ENCODE results near the gene SMG7.
A peak's percentile ranks its signal among the peaks of the same experiment; 100 is the strongest.
"Not testable (repeated sequence)": the region's sequence is repeated elsewhere in the genome, so short reads cannot be mapped to it uniquely, and the experiment has no call there.

The SMG7 gene

GRCh38 chr1:183472488-183473216, at the start of gene SMG7:
Gene SMG7, plus strand, starts transcription at chr1:183472499. Its CDS starts 122 bp downstream, at chr1:183472621.
- no peak for FAIRE-seq
- peak; percentile 28 for DNase-seq (ENCODE audit: insufficient read length, low spot score)

GRCh38 chr1:183423541-183423940, 48.8 kb upstream of the SMG7 start:
- DNase-seq (ENCODE audit: insufficient read length, low spot score): no peak
- no peak for FAIRE-seq

GRCh38 chr1:183424691-183425090, 47.6 kb upstream of the SMG7 start:
- FAIRE-seq (no peak), DNase-seq (ENCODE audit: insufficient read length, low spot score) (no peak)

- not testable (repeated sequence) for FAIRE-seq; DNase-seq (ENCODE audit: insufficient read length, low spot score)
These were observed 44.7 kb upstream of the SMG7 start for GRCh38 chr1:183427591-183427990.

GRCh38 chr1:183431840-183432547, 40.3 kb upstream of the SMG7 start:
- FAIRE-seq (no peak), DNase-seq (ENCODE audit: insufficient read length, low spot score) (no peak)

GRCh38 chr1:183432548-183432875, 39.8 kb upstream of the SMG7 start:
- DNase-seq (ENCODE audit: insufficient read length, low spot score): no peak

GRCh38 chr1:183433703-183434102, 38.6 kb upstream of the SMG7 start:
- DNase-seq (ENCODE audit: insufficient read length, low spot score) (no peak), FAIRE-seq (no peak)

More at GRCh38 chr1:183432548-183432875, 39.8 kb upstream of the SMG7 start:
- no peak for FAIRE-seq

- FAIRE-seq (no peak), DNase-seq (ENCODE audit: insufficient read length, low spot score) (no peak)
These were observed 36.8 kb upstream of the SMG7 start for GRCh38 chr1:183435497-183435896.

GRCh38 chr1:183438060-183438459, 34.2 kb upstream of the SMG7 start:
- no peak for DNase-seq (ENCODE audit: insufficient read length, low spot score)
- no peak for FAIRE-seq

GRCh38 chr1:183443011-183443410, 29.3 kb upstream of the SMG7 start:
- DNase-seq (ENCODE audit: insufficient read length, low spot score): no peak
- FAIRE-seq: no peak

- DNase-seq (ENCODE audit: insufficient read length, low spot score) (no peak), FAIRE-seq (no peak)
These were observed 28.8 kb upstream of the SMG7 start for GRCh38 chr1:183443466-183443865.

GRCh38 chr1:183444243-183444642, 28.1 kb upstream of the SMG7 start:
- DNase-seq (ENCODE audit: insufficient read length, low spot score) (no peak), FAIRE-seq (no peak)

- FAIRE-seq: no peak
These were observed 23.0 kb upstream of the SMG7 start for GRCh38 chr1:183449223-183449770.

GRCh38 chr1:183450093-183450492, 22.2 kb upstream of the SMG7 start:
- FAIRE-seq (no peak), DNase-seq (ENCODE audit: insufficient read length, low spot score) (no peak)

More at GRCh38 chr1:183449223-183449770, 23.0 kb upstream of the SMG7 start:
- DNase-seq (ENCODE audit: insufficient read length, low spot score): no peak

GRCh38 chr1:183454377-183454776, 17.9 kb upstream of the SMG7 start:
- DNase-seq (ENCODE audit: insufficient read length, low spot score): no peak

GRCh38 chr1:183456826-183457225, 15.5 kb upstream of the SMG7 start:
- FAIRE-seq: no peak

More at GRCh38 chr1:183454377-183454776, 17.9 kb upstream of the SMG7 start:
- FAIRE-seq: no peak

GRCh38 chr1:183457449-183457848, 14.8 kb upstream of the SMG7 start:
- DNase-seq (ENCODE audit: insufficient read length, low spot score) (no peak), FAIRE-seq (no peak)

More at GRCh38 chr1:183456826-183457225, 15.5 kb upstream of the SMG7 start:
- no peak for DNase-seq (ENCODE audit: insufficient read length, low spot score)

GRCh38 chr1:183460596-183460995, 11.7 kb upstream of the SMG7 start:
- FAIRE-seq: no peak
- no peak for DNase-seq (ENCODE audit: insufficient read length, low spot score)

GRCh38 chr1:183461350-183461749, 10.9 kb upstream of the SMG7 start:
- no peak for FAIRE-seq

GRCh38 chr1:183463566-183463965, 8.7 kb upstream of the SMG7 start:
- FAIRE-seq (no peak), DNase-seq (ENCODE audit: insufficient read length, low spot score) (no peak)

More at GRCh38 chr1:183461350-183461749, 10.9 kb upstream of the SMG7 start:
- no peak for DNase-seq (ENCODE audit: insufficient read length, low spot score)

- FAIRE-seq: no peak
These were observed 5.5 kb upstream of the SMG7 start for GRCh38 chr1:183466781-183467180.

GRCh38 chr1:183467687-183468086, 4.6 kb upstream of the SMG7 start:
- no peak for FAIRE-seq
- no peak for DNase-seq (ENCODE audit: insufficient read length, low spot score)

More at GRCh38 chr1:183466781-183467180, 5.5 kb upstream of the SMG7 start:
- DNase-seq (ENCODE audit: insufficient read length, low spot score): no peak

All from HTR-8/SVneo (cell line).